SKM-1 (cell line): ENCODE measurements around the gene LRGUK.

Experiments
- DNase-seq: peaks from one replicate; lab custom pipeline; 2025; ENCODE audit not compliant: unreplicated experiment; lab: John Stamatoyannopoulos, UW

The LRGUK gene

GRCh38 chr7:134298902-134299683, 172.0 kb downstream of the LRGUK start:
- no peak for DNase-seq

GRCh38 chr7:134300988-134301387, 173.8 kb downstream of the LRGUK start:
- DNase-seq = no peak

- DNase-seq = no peak
Observed at GRCh38 chr7:134301592-134301991, 174.5 kb downstream of the LRGUK start.

DNA sequence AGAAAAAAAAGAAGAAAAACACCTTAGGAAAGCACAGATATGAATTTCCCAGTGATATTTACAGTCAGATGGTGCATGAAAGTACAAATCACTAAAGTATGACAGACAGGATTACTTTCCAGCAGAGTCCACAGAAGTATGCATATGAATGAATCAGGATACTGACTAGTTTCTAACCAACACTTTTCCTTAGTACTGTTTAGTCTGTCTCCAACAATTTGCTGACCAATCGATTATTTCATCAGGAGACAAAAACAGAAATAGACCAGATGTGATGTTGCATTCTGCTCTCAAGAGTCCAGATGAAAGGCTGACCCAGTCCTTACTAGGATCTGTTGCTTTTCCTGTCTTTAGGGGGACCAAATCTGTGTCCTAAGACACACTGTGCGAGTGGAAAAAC, 175.0 kb downstream of the LRGUK start:
- no peak for DNase-seq

GRCh38 chr7:134307320-134307719, 180.2 kb downstream of the LRGUK start:
- DNase-seq = no peak

DNA sequence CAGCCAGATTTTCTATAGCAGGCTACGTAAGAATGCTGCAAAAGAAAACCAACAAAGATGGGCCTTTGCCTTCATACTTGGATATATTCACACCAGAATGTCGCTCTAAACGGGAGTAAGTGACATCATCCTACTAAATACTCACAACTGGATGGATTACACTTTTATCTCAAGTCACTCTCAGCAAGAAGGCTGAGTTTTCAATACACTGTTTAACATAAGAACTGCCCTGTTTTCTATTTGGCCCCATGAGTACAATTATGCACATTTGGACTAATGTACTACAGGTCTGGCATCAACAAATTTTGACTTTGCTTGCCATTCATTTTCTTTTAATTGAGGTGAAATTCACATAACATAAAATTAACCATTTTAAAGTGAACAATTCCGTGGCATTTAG, 181.4 kb downstream of the LRGUK start:
- DNase-seq = no peak

- no peak for DNase-seq
Observed at GRCh38 chr7:134311807-134312206, 184.7 kb downstream of the LRGUK start.

- no peak for DNase-seq
Observed at GRCh38 chr7:134312717-134313116, 185.6 kb downstream of the LRGUK start.

DNA sequence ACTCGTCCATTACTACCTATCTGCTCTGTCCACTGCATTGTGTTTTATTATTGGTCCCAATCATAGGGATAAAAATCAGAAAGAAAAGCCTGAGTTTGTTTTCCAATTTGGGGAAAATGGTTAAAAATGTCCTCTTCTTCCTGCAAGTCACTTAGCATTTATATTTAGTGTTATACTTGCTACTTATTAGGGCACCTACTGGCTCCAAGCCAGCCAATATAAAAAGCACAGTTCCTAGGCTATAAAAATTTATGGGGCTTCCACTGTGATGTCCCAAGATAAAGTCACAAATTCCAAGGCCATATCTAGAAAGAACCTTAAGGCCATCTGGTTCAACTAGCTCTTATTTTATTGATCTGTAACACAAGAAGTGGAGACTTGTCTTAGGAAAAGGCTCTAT, 186.4 kb downstream of the LRGUK start:
- no peak for DNase-seq
